Measurements from ENCODE around the gene P3H4.
A peak's percentile ranks its signal among the peaks of the same experiment; 100 is the strongest.
"Not testable (repeated sequence)": the region's sequence is repeated elsewhere in the genome, so short reads cannot be mapped to it uniquely, and the experiment has no call there.

Gene P3H4, protein sequence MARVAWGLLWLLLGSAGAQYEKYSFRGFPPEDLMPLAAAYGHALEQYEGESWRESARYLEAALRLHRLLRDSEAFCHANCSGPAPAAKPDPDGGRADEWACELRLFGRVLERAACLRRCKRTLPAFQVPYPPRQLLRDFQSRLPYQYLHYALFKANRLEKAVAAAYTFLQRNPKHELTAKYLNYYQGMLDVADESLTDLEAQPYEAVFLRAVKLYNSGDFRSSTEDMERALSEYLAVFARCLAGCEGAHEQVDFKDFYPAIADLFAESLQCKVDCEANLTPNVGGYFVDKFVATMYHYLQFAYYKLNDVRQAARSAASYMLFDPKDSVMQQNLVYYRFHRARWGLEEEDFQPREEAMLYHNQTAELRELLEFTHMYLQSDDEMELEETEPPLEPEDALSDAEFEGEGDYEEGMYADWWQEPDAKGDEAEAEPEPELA

DNA sequence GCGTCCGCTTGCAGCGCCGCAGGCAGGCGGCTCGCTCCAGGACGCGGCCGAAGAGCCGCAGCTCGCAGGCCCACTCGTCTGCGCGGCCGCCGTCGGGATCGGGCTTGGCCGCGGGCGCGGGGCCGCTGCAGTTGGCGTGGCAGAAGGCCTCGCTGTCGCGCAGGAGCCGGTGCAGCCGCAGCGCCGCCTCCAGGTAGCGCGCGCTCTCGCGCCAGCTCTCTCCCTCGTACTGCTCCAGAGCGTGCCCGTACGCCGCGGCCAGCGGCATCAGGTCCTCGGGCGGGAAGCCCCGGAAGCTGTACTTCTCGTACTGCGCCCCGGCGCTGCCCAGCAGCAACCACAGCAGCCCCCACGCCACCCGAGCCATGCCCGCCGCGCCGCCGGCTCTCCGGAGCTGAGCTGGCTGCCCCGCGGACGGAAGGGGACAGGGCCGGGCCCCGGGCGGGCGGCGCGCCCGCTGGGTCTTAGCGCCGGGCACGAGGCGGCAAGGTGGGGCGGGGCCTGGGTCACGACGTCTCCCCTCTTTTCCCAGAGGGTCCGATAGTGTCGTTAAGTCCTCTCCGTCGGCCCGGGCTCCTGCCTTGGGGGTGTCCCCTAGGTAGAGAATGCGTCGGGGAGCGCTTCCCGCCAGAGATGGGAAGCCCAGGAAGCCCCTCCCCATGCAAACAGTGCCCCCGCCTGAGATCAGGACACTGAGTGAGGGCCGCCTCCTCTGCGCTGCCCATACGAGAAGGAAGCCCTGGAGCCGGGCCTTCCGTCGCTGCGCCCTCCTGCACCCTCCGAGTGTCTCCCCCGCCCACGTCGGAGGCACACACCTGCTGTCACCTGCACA, at the start of gene P3H4:
Gene P3H4 (minus strand): TSS at position 401 of the 832 bp plus-strand sequence. CDS start 34 bp downstream, at position 367.
- DNase-seq (ENCODE audit: low read depth), result peak; percentile 80

DNA sequence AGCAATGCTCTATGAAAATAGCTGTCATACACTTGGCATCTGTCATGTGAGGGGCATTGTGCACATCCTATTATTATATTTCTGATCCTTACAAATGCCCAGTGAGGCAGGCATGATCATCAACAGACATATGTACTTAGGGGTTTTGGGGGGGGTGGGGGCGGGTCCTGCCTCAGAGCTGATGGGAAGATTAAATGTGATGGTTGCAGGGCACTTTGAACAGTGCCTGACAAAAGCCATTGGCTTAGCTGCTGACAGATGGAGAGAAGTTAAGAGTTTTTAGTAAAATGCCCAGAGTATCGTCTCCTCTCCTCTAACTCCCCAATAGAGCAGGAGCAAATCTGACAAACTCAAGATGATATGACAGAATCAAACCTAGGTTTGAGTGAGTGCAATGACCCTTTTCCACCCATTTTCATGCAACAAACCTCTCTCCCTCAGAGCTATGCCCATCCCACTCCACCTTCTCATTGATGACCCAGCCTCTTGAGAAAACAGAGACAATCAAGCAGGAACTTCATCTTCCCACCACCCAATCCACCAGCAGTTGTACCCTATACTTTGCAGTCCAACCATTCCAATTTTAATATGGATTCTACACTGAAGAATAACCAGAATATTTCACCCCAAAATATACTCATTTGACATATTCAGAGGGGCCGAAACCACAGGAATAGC, 48.6 kb upstream of the P3H4 start:
- DNase-seq (ENCODE audit: low read depth), result no peak

DNA sequence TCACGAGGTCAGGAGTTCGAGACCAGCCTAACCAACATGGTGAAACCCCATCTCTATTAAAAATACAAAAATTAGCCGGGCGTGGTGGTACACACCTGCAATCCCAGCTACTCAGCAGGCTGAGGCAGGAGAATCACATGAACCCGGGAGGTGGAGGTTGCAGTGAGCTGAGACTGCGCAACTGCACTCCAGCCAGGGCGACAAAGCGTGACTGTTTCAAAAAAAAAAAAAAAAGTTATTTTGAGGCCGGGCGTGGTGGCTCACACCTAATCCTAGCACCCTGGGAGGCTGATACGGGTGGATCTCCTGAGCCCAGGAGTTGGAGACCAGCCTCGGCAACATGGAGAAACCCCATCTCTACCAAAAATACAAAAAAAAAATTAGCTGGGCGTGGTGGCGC, 39.6 kb upstream of the P3H4 start:
- DNase-seq (ENCODE audit: low read depth), result not testable (repeated sequence)

DNA sequence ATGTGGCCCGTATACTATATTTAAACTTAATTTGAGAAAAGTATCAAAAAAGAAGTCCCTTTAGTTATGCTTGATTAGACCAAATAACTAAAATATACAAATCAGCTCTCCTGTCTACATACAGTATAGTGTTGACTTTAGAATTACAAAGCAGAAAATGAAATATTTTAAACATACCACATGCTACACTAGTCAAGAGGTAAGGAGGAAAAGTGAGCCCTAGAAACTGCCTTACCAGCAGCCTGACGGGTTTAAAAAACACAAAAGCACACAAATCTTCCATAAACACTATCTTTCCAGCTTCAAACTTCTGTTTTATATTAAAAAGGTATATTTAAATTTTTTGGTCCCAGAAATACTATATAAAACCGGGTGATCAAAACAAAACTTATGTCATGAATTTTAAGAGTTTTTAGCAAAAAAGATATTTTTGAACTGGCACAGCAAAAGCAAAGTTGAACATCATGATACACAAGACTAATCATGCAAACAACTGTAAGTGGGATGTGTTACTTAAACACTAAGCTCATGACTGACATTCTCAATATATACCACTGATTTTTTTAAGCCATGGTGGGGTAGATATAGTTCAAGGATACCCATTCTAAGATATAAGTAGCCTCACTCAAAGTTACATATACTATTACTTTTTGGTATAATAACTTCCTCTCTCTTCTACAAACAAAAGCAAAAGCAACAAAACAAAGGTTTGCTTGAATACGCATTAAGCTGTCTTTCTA, 37.7 kb upstream of the P3H4 start:
- no peak for DNase-seq (ENCODE audit: low read depth)

DNA sequence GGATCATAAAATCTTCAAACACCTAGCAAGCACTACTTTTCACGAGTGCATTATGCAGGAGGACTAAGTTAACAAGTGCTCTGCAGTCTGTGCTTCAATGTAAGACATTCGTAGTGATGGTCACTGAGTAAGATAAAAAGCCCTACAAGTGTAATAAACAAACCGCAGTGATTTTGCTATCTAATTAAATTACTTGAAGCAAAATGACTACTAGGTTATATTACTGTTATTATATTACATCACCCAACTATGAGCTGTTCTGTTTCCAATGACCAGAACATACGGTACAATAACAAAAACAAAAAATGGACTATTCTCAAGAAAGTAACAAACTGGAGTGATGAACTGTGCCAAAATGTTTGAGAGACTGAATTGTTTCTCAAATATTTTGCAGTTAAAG, 37.0 kb upstream of the P3H4 start:
- peak; percentile 44 for DNase-seq (ENCODE audit: low read depth)

DNA sequence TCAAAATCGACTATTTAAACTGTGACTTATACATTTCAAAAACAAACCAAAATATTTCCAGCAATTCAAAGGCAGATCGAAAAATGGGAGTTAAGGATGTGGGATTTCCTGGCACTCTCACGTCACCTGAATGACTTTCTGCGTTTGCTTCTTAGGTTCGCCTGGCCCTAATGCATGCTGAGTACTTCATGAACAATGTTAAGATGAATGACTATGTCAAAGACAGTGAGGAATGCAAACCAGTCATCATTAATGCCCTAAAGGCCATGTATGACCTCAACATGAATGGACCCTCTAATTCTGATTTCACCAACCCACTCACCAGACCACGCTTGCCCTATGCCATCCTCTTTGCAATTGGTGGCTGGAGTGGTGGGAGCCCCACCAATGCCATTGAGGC, 33.2 kb upstream of the P3H4 start:
- peak; percentile 35 for DNase-seq (ENCODE audit: low read depth)

DNA sequence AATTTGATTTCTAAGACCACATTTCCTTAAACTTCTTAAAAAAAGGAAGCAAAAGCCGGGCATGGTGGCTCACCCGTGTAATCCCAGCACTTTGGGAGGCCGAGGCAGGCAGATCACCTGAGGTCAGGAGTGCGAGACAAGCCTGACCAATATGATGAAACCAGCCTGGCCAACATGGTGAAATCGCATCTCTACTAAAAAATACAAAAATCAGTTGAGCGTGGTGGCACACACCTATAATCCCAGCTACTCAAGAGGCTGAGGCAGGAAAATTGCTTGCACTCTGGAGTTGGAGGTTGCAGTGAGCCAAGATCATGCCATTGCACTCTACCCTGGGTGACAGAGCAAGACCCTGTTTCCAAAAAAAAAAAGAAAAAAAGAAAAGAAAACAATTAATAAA, 29.0 kb upstream of the P3H4 start:
- DNase-seq (ENCODE audit: low read depth), result not testable (repeated sequence)

DNA sequence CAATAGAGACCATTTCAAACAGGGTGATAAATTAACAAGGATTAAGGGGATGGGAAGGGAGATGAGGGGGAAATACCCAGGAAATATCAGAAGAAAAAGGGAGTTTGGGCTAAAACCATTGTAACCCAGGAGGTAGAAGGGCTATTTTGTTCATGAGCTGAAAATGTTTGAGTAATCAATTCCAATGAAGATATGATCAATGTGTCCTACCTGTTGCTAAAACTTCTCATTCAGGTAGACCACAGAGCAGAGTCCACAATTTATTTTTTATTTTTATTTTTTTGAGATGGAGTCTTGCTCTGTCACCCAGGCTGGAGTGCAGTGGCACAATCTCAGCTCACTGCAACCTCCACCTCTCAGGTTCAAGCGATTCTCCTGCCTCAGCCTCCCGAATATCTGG, 27.7 kb upstream of the P3H4 start:
- DNase-seq (ENCODE audit: low read depth), result not testable (repeated sequence)

DNA sequence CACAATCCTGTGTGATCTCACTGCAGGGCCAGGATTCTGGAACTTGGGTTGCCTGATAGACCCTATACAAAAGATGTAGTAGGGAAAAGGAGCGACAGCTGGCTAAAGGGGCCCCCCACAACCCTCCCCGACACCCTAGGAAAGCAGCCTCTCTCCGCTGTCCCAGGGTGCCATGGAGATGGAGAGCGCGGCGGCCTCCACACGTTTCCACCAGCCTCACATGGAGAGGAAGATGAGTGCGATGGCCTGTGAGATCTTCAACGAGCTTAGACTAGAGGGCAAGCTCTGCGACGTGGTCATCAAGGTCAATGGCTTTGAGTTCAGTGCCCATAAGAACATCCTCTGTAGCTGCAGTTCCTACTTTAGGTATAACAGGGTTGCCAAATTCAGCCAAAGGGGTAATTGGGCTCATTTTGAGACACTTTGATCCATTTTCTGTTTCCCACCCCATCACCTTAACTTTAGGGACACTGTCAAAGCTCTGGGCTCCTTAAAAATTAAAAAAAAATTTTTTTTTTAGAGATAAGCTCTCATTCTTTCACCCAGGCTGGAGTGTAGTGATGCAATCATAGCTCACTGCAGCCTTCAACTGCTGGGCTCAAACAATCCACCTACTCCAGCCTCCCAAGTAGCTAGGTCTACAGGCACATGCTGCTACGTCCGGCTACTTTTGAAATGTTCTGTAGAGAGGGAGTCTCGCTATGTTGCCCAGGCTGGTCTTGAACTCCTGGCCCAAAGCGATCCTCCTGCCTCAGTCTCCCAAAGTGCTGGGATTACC, 26.2 kb upstream of the P3H4 start, which contains the start of gene KLHL10:
Gene KLHL10 (plus strand): TSS at position 65 of the 778 bp plus-strand sequence. CDS start 108 bp downstream, at position 173.
- DNase-seq (ENCODE audit: low read depth), result no peak

DNA sequence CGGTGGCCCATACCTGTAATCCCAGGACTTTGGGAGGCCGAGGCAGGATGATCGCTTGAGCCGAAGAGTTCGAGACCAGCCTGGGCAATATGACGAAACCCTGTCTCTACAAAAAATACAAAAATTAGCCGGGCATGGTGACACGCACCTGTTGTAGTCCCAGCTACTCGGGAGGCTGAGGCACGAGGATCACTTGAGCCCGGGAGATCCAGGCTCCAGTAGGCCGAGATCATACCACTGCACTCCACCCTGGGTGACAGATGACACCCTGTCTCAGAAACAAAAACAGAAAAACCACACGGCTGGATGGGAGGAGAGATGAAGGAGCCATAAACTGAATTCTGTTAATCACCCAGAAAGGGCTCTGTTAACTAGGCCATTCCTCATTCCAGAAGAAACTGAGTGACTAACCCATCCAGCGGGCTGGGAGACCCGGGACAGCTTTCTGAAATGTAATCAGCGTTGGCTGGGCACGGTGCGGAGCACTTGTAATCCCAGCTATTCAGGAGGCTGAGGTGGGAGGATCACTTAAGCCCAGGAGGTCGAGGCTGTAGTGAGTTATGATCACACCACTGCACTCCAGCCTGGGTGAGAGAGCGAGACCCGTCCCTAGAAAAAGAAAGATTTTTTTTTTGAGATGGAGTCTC, 24.9 kb upstream of the P3H4 start:
- peak; percentile 30 for DNase-seq (ENCODE audit: low read depth)

DNA sequence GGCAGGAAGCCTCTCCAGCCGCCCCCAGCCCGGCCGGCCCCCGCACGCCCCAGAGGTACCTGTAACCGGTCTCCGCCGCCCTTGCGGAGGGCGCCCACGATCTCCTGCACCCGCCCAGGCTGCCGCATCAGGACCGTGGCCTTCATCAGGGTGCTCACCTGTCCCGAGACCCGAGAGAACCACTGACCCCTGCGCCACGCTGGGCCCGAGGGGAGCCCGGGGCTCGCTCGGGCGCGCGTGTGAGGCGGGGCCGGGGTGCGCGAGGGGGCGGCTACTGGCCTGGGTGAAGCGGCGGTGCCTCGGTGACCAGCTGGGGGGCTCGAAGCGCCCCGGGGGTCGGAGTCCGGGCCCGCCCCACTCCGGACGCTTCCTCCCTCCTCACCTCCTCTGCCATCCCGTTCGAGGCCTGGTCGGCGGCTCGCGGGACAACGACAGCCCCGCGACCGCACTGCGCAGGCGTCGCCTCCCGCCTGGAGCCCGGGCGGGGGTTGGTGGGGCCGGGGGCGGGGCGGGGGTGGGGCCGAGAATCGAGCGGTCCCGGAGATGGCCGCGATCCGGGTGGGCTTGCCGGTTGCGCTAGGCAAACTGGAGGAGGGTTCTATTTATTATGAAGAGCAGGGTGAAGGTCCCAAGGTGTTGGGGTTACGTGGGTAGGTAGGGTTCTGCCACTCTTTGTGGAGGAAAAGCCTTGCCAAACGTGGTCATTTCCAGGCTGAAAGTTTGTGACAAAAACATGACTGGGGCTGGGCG, 24.2 kb upstream of the P3H4 start, which contains the start of gene NT5C3B:
Gene NT5C3B (minus strand): TSS at position 433 of the 750 bp plus-strand sequence. CDS start 39 bp downstream, at position 394.
- peak; percentile 73 for DNase-seq (ENCODE audit: low read depth)

DNA sequence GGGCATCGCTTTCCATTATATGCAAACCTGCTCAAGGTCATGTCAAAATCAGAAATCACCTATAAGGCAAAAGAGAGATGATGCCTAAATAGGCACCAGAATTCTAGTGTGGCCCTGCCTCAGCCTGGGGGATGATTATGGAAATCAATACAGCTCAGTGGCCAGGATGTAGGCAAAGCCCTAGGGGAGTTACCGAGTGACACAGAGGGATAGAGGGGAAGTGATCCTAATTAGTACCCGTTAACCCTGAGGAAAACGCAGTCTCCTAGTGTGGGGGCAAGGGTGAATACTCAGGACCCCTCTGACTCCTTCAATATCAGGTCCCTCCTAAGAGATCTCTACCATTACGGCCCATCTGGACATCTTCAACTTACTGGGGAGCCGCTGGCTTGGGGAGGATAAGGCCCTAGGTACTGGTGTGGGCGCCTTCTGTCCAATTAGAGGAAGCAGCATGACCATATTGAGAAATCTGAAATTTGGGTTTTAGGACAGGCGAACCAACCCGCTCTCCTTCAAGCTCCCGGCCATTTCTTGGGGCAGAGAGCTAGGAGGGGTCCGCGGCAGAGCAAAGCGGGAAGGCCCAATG, 23.6 kb upstream of the P3H4 start:
- peak; percentile 40 for DNase-seq (ENCODE audit: low read depth)

DNA sequence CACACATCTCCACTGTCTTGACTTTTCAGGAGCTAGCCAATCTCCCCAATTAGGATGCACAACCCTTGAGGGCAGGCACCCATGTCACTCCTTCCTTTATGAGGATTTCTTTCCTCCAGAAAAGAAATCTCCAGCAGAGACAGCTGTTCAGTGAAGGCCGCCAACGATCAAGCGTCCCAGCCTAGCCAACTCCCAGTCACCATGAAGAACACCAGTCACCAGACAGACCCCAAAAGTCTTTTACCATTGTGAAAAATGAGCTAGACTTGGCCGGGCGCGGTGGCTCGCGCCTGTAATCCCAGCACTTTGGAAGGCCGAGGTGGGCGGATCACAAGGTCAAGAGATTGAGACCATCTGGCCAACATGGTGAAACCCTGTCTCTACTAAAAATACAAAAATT, 18.2 kb upstream of the P3H4 start:
- DNase-seq (ENCODE audit: low read depth), result not testable (repeated sequence)

DNA sequence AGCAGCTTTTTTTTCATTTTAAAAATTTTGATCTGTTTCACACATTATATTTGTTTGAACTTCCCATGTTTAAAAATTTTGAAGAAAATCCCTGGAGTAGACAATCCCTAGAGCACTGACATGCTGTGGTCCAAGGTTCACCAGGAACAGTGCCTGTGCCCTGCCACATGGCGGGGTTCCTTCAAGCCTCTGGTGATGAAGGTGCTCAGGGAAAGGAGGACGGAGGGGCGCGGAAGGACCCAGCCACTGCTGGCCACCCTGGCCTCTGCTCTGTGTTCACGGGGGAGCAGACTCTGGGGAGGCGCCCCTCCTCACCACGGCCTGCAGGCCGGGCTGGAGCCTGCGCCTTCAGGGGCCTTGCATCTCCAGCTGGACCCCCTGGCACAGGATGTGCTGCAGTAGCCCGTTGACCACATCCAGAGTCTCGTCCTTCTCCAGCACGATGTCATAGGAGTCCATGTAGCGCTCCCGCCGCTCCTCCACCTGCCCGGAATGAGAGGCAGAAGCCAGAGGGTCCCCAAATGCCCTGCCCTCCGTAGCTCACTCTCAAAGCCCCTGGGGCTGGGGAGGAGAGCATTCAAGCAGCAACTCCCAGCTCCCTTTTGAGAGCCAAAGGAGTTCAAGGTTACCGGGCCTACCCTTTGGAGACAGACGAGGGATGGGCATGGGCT, 13.6 kb upstream of the P3H4 start:
- DNase-seq (ENCODE audit: low read depth), result no peak

DNA sequence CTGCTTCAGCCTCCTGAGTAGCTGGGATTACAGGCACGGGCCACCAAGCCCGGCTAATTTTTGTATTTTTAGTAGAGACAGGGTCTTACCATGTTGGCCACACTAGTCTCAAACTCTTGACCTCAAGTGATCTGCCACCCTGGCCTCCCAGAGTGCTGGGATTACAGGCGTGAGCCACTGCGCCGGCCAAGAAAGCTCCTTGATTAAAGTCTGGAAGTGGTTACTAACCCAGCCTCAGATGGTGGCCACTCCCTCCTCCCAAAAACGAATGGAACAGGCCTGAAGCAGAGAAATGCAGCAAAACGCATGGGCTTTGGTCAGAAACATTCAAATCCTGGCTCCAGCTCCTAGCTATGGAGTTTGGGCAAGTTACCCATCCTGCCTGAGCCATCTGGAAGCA, 12.3 kb upstream of the P3H4 start:
- DNase-seq (ENCODE audit: low read depth), result peak; percentile 25

DNA sequence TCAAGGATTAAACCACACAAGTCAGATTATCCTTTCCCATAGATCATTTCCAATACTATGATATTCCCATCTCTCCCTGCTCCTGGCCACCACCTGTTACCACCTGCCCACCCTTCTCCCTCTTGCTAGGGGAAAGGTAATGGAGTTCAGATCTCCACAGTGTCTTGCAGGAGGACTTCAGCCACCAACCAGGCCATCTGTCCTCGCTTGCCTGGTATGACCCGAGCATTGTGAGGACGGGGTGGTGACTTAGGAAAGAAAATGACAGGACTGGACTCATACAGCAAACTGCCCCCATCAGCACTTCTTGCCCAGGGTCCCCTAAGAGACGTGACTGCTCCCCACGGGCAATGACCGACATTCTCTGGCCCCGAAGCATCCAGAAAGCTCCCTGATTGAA, 11.8 kb upstream of the P3H4 start:
- peak; percentile 18 for DNase-seq (ENCODE audit: low read depth)

DNA sequence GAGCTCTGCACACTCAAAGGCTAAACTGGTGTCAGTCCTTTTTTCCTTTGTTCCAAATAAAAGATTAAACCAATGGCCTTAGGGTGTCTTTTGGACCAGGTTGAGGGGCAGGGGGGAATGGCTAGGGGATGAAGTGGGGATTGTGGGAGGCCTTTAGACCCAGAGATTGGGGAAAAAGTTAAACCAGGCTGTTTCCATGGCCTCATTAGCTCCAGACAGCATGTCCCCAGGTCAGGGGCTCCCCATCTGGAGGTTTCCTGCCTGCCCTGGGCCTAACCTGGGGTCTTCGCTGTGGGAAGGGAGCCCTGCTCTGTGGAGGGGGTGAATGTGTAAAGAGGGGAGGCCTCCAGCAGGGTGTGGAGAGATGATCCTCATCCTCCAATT, 11.4 kb upstream of the P3H4 start:
- DNase-seq (ENCODE audit: low read depth), result no peak
